ENCODE measurements around the gene ZBTB3. TPM values are rescaled to one million over a fixed set of nuclear protein-coding genes. Genes with fewer than 3 reads are reported as not detected.

The ZBTB3 gene
- total and polyA plus RNA-seq, 2 of the 13 experiments (the other 11 are each of a cell fraction or from before 2014, with no cell fraction given), result 3.4 to 5.2 TPM

DNA sequence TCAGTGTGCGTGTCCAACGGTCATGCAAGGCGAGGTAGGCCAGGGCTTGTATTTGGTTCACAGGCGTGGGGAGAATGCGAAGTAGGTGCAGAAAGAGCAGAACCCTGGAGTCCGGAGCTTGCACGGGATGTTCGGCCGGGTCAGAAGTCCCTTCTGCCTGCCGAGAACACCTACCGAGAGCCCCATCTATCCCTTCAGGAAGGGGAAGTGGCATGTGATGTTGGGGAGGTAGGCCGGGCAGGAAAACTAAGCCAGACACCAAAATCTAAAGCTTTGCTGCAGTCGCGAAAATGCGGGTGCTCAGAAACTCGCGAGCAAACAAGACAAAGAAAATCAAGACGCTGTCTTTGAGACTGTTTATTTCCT lies 16.8 kb upstream of the ZBTB3 start (continued):
- TF ChIP-seq, protein P1, sequence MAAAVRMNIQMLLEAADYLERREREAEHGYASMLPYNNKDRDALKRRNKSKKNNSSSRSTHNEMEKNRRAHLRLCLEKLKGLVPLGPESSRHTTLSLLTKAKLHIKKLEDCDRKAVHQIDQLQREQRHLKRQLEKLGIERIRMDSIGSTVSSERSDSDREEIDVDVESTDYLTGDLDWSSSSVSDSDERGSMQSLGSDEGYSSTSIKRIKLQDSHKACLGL (CRISPR knock-in tag; IDR thresholded peaks at IDR 0.05), result no peak
- TF ChIP-seq HCFC1 (IDR thresholded peaks at IDR 0.05; ENCODE audit: low read depth, low read length), result no peak
- no peak for TF ChIP-seq SP140L (CRISPR knock-in tag; IDR thresholded peaks at IDR 0.05; ENCODE audit: borderline replicate concordance)
- no peak for TF ChIP-seq SETDB1 (CRISPR knock-in tag; IDR thresholded peaks at IDR 0.05; ENCODE audit: borderline replicate concordance)
- TF ChIP-seq JARID2 (CRISPR knock-in tag; IDR thresholded peaks at IDR 0.05; ENCODE audit: insufficient replicate concordance), result no peak
- TF ChIP-seq, protein P2, sequence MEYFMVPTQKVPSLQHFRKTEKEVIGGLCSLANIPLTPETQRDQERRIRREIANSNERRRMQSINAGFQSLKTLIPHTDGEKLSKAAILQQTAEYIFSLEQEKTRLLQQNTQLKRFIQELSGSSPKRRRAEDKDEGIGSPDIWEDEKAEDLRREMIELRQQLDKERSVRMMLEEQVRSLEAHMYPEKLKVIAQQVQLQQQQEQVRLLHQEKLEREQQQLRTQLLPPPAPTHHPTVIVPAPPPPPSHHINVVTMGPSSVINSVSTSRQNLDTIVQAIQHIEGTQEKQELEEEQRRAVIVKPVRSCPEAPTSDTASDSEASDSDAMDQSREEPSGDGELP (IDR thresholded peaks at IDR 0.05; ENCODE audit: borderline replicate concordance, low read depth), result no peak
- TF ChIP-seq ATRX (CRISPR knock-in tag; IDR thresholded peaks at IDR 0.05; ENCODE audit: borderline replicate concordance), result no peak
- TF ChIP-seq, protein P3, sequence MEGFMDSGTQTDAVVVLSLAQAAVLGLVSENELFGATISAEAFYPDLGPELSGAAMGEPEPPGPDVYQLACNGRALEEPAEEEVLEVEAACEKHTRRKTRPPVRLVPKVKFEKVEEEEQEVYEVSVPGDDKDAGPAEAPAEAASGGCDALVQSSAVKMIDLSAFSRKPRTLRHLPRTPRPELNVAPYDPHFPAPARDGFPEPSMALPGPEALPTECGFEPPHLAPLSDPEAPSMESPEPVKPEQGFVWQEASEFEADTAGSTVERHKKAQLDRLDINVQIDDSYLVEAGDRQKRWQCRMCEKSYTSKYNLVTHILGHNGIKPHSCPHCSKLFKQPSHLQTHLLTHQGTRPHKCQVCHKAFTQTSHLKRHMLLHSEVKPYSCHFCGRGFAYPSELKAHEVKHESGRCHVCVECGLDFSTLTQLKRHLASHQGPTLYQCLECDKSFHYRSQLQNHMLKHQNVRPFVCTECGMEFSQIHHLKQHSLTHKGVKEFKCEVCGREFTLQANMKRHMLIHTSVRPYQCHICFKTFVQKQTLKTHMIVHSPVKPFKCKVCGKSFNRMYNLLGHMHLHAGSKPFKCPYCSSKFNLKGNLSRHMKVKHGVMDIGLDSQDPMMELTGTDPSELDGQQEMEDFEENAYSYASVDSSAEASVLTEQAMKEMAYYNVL (CRISPR knock-in tag; IDR thresholded peaks at IDR 0.05; ENCODE audit: borderline replicate concordance), result no peak
- peak; percentile 26; the same call in 1 of the 2 replicates for TF ChIP-seq CREM (IDR thresholded peaks at IDR 0.05)
- TF ChIP-seq CREM (CRISPR knock-in tag; IDR thresholded peaks at IDR 0.05), result no peak
- TF ChIP-seq IKZF4 (CRISPR knock-in tag; IDR thresholded peaks at IDR 0.05; ENCODE audit: borderline replicate concordance, low read depth, not compliant biosample characterization), result no peak
- no peak for TF ChIP-seq IRF2 (CRISPR knock-in tag; IDR thresholded peaks at IDR 0.05)
- no peak for TF ChIP-seq ZNF282 (IDR thresholded peaks at IDR 0.05; ENCODE audit: partially characterized antibody)
- TF ChIP-seq SAFB2 (CRISPR knock-in tag; IDR thresholded peaks at IDR 0.05; ENCODE audit: borderline replicate concordance, low read depth), result no peak
- TF ChIP-seq, protein P4, sequence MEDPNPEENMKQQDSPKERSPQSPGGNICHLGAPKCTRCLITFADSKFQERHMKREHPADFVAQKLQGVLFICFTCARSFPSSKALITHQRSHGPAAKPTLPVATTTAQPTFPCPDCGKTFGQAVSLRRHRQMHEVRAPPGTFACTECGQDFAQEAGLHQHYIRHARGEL (CRISPR knock-in tag; IDR thresholded peaks at IDR 0.05), result no peak
- no peak for TF ChIP-seq FOSL1 (CRISPR knock-in tag; IDR thresholded peaks at IDR 0.05; ENCODE audit: borderline replicate concordance)
- no peak for TF ChIP-seq ZFYVE20 (CRISPR knock-in tag; IDR thresholded peaks at IDR 0.05; ENCODE audit: borderline replicate concordance, low read depth)
- TF ChIP-seq HOXD1 (CRISPR knock-in tag; IDR thresholded peaks at IDR 0.05), result no peak
- TF ChIP-seq, protein P5, sequence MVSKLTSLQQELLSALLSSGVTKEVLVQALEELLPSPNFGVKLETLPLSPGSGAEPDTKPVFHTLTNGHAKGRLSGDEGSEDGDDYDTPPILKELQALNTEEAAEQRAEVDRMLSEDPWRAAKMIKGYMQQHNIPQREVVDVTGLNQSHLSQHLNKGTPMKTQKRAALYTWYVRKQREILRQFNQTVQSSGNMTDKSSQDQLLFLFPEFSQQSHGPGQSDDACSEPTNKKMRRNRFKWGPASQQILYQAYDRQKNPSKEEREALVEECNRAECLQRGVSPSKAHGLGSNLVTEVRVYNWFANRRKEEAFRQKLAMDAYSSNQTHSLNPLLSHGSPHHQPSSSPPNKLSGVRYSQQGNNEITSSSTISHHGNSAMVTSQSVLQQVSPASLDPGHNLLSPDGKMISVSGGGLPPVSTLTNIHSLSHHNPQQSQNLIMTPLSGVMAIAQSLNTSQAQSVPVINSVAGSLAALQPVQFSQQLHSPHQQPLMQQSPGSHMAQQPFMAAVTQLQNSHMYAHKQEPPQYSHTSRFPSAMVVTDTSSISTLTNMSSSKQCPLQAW (CRISPR knock-in tag; IDR thresholded peaks at IDR 0.05), result peak; percentile 52; the same call in 1 of the 2 replicates
- TF ChIP-seq AKAP8 (CRISPR knock-in tag; IDR thresholded peaks at IDR 0.05), result no peak
